Mesothelial cell of epicardium (in vitro differentiated cells): Measurements from ENCODE around the gene TMEM50A. TPM values are rescaled to one million over a fixed set of nuclear protein-coding genes. Genes with fewer than 3 reads are reported as not detected.
"Not testable (repeated sequence)": the region's sequence is repeated elsewhere in the genome, so short reads cannot be mapped to it uniquely, and the experiment has no call there.

ENCODE experiments used
- DNase-seq, 2 experiments: peaks; one replicate each; pipeline ENCODE4 v3.0.0; 2021; ENCODE audit warnings: low spot score in 2 of 2; ENCODE audit not compliant: unreplicated experiment in 2 of 2
- H3K27ac Mint-ChIP-seq: 2 replicates; pipeline ENCODE4 v1.8.0; 2021; ENCODE audit warnings: mixed read lengths
- H3K27me3 Mint-ChIP-seq: 2 replicates; pipeline ENCODE4 v1.8.0; 2021; ENCODE audit warnings: low read depth, mixed read lengths
- H3K36me3 Mint-ChIP-seq: 2 replicates; pipeline ENCODE4 v1.8.0; 2021; ENCODE audit warnings: mixed read lengths
- H3K4me1 Mint-ChIP-seq: 2 replicates; pipeline ENCODE4 v1.8.0; 2021; ENCODE audit warnings: mixed read lengths
- H3K4me3 Mint-ChIP-seq: 2 replicates; pipeline ENCODE4 v1.8.0; 2021; ENCODE audit warnings: mild to moderate bottlenecking, moderate library complexity, mixed read lengths
- H3K9me3 Mint-ChIP-seq: 2 replicates; pipeline ENCODE4 v1.8.0; 2021; ENCODE audit warnings: mixed read lengths
- total RNA-seq: library from RNA; stranded (reverse); gene quantifications from 3 replicates; pipeline ENCODE4 v1.2.1, GENCODE V29; 2021
- TF ChIP-seq, protein P1 (sequence below): fragments of 200-600 bp; sonication (generic); IDR thresholded peaks from one replicate; pipeline ENCODE4 v1.5.0; 2021; ENCODE audit warnings: antibody characterized with exemption; ENCODE audit not compliant: unreplicated experiment

The TMEM50A gene
- 66.1 to 70.6 TPM (median 67.2 TPM) in 3 replicates for total RNA-seq

DNA sequence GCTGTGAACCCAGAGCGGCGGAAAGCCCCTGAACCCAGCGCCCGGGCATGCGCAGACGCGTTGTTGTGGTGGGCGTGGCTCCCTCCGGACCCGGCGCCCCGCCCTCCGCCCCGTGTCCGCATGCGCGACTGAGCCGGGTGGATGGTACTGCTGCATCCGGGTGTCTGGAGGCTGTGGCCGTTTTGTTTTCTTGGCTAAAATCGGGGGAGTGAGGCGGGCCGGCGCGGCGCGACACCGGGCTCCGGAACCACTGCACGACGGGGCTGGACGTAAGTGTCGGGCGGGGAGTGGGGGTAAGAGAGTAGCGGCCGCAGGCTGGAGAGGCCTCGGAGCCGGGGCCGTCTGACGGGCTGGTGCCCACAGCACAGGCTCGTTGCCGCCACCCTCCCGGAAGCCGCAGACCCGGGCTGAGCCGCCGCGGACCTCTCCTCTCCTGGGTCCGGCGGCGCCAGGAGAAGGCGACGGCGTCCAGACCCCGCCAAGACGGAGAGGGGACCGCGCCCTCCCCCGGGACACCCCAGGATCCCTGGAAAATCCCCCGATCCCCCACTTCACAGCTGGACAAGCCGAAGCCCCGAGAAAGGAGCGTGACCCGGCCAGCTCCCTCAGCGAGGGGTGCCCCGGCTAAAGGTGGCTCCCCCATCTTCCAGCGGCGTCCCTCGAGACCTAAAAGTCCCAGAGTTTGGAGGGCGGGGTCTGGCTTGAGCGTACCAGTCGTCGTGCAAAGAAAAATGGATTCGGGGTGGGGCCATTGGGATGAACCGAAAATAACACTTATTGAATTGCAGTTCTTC, at the start of gene TMEM50A:
Gene TMEM50A, plus strand, starts transcription at position 147 of the 794 bp plus-strand sequence. CDS start 2,153 bp downstream, outside the sequence.
- DNase-seq, result peak; percentile 80 to 97
- peak within 1 kb of the TSS; percentile 92 for H3K4me3 Mint-ChIP-seq
- peaks cover 14% of the 10 kb centered on the region for H3K4me1 Mint-ChIP-seq
- H3K9me3 Mint-ChIP-seq, result no peaks in the 10 kb centered on the region
- peaks cover 3% of the 10 kb centered on the region for H3K36me3 Mint-ChIP-seq
- H3K27me3 Mint-ChIP-seq, result no peaks in the 10 kb centered on the region
- TF ChIP-seq, protein P1, sequence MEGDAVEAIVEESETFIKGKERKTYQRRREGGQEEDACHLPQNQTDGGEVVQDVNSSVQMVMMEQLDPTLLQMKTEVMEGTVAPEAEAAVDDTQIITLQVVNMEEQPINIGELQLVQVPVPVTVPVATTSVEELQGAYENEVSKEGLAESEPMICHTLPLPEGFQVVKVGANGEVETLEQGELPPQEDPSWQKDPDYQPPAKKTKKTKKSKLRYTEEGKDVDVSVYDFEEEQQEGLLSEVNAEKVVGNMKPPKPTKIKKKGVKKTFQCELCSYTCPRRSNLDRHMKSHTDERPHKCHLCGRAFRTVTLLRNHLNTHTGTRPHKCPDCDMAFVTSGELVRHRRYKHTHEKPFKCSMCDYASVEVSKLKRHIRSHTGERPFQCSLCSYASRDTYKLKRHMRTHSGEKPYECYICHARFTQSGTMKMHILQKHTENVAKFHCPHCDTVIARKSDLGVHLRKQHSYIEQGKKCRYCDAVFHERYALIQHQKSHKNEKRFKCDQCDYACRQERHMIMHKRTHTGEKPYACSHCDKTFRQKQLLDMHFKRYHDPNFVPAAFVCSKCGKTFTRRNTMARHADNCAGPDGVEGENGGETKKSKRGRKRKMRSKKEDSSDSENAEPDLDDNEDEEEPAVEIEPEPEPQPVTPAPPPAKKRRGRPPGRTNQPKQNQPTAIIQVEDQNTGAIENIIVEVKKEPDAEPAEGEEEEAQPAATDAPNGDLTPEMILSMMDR, result no peak
- peak within 1 kb of the TSS; percentile 97 for H3K27ac Mint-ChIP-seq

DNA sequence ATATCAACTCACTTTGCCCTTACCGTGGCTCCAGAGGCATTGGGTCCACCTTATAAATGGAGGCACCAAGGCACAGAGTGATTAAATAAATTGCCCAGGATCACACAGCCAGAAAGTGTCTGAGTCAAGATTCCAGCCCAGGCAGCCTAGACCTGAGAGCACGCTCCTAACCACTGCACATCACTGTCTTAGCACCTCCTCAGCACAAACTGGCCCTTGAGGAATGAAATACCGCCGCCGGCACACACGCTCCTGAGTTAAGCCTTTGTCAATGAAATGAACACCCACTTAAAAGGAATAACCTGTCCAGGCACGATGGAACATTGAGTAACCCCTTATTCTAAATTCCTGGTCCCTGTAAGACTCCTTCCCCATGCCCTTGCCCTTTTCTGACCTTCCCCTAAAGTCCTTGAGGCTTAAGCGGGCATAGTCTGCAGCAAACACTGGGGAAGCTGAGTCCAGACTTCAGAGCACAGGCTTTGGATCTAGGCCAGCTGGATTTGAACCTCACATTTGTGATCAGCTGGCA, 49.5 kb upstream of the TMEM50A start:
- H3K4me1 Mint-ChIP-seq, H3K9me3 Mint-ChIP-seq, H3K27ac Mint-ChIP-seq, DNase-seq, H3K27me3 Mint-ChIP-seq, H3K4me3 Mint-ChIP-seq, H3K36me3 Mint-ChIP-seq: not testable (repeated sequence)

DNA sequence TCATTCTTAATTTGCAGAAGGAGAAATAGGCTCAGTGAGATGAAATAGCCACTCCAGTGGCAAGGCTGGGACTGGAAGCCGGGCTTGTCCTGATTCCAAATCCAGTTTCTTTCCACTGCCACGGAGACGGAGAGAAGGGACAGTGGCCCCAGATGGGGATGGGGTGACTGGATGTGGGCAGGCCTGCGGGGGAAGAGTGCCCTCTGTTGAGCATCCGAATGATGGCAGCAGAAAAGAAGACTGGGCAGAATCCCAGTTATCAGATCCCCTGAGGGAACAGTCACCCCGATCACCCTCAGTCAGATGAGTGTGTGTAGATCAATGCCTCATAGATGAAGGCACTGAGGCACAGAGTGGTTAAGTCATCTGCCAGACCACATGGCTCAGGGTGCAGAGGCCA, 48.1 kb upstream of the TMEM50A start:
- H3K36me3 Mint-ChIP-seq, H3K27ac Mint-ChIP-seq, H3K4me3 Mint-ChIP-seq, H3K4me1 Mint-ChIP-seq, H3K27me3 Mint-ChIP-seq, H3K9me3 Mint-ChIP-seq, DNase-seq: not testable (repeated sequence)

DNA sequence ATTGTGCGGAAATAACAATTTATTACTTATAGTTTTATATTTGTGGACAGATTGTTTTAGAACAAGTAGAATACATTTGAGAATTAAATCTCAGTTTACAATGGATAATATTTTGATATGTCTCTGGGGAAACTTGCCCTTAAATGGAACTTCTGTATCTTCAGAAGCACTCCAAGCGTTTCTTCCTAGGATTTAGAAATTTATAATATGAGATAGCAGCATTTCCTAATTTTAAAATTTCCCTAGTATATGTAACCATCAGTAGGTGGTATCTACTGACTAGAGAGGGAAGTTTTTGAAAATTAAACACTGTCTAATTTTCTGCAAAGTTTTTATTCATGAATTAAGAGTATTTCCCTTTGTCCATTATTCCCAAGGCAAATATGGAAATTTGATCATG, 44.7 kb upstream of the TMEM50A start:
- not testable (repeated sequence) for DNase-seq, H3K4me1 Mint-ChIP-seq, H3K27ac Mint-ChIP-seq, H3K27me3 Mint-ChIP-seq, H3K36me3 Mint-ChIP-seq, H3K9me3 Mint-ChIP-seq, H3K4me3 Mint-ChIP-seq

DNA sequence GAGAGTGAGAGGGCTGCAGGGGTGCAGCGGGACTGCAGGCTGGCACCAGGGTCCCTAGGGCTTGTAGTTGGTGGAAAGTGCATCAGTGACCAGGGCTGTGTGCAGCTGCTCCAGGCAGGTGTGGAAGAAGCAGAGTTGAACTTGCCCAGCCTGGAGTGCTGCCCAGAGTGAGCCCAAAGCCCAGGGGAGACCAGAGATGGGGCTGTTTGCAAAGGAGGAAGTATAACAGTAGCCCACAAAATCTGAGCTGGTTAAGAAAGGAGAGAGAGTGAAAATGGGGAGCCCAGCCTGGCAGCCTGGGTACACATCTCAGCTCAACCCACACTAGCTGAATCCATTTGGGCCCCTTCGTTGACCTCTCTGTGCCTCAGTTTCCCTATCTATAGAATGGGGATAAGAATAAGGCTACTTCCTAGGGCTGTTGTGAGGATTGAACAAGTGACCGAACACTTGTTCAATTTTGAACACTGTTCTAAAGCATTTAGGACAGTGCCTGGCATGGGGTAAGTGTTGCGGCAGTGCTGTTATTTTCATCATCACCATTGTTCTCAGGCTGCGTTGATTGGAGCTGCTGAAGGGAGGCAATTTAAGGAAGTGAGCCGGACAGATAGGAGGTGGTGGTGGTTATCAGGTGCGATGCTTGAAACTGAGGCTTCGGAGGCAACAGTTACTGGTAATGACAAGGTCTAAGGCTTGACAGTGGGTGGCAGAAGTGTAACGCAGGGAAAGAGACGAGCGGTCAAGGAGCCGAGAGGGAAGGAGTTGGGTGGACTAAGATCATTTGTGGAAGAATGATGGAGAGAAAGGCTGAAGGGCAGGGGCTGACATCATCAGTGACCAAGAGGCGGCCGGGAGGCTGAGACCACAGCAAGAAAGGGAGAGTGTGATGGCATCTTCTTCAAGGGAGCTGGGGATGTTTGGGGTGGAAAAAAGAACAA, 43.0 kb upstream of the TMEM50A start:
- not testable (repeated sequence) for DNase-seq, H3K9me3 Mint-ChIP-seq, H3K4me3 Mint-ChIP-seq, H3K27me3 Mint-ChIP-seq, H3K4me1 Mint-ChIP-seq, H3K36me3 Mint-ChIP-seq, H3K27ac Mint-ChIP-seq

DNA sequence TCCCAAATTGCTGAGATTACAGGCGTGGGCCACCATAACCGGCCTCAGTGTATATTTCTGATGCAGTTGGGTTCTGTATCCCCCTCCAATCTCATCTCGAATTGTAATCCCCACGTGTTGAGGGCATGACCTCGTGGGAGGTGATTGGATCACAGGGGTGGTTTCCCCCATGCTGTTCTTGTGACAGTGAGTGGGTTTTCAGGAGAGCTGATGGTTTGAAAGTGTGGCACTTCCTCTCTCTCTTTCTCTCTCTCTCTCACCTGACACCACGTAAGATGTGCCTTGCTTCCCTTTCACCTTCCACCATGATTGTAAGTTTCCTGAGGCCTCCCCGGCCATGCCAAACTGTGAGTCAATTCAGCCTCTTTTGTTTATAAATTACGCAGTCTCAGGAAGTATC, 41.6 kb upstream of the TMEM50A start:
- not testable (repeated sequence) for H3K9me3 Mint-ChIP-seq, DNase-seq, H3K27me3 Mint-ChIP-seq

DNA sequence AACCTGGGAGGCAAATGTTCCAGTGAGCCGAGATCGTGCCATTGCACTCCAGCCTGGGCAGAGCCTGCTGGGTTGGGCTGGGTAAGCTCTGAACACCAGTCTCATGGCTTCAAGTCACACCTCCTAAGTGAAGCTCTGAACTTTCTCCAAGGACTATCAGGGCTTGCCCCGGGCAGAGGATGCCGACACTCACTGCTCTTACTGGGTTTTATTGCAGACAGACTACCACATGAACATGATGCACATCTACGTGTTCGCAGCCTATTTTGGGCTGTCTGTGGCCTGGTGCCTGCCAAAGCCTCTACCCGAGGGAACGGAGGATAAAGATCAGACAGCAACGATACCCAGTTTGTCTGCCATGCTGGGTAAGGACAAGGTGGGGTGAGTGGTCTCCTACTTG, 37.4 kb upstream of the TMEM50A start:
- H3K27me3 Mint-ChIP-seq, H3K27ac Mint-ChIP-seq, DNase-seq, H3K4me3 Mint-ChIP-seq, H3K36me3 Mint-ChIP-seq, H3K9me3 Mint-ChIP-seq, H3K4me1 Mint-ChIP-seq: not testable (repeated sequence)

More for the DNA sequence above, 41.6 kb upstream of the TMEM50A start:
- not testable (repeated sequence) for H3K27ac Mint-ChIP-seq, H3K36me3 Mint-ChIP-seq, H3K4me1 Mint-ChIP-seq, H3K4me3 Mint-ChIP-seq

DNA sequence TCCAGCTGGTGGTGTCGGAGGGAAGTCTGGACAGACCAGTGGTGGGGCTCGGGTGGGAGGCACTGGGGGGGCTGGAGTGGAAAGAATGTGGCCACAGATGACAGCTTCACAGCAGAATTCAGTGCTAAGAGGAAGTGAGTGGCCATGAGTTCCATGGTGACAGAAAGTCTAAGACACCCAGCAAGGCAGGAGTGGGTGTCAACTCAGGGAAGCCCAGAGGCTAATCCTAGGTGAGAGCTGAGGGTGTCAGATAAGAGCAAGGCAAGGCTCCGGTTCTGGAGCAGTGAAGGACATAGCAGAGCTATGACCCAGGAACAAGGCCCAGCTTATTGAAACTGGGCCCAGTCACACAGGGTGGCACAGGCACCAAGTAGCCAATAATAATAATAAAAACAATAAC, 35.8 kb upstream of the TMEM50A start:
- H3K4me3 Mint-ChIP-seq, H3K36me3 Mint-ChIP-seq, H3K27me3 Mint-ChIP-seq, DNase-seq, H3K4me1 Mint-ChIP-seq, H3K9me3 Mint-ChIP-seq, H3K27ac Mint-ChIP-seq: not testable (repeated sequence)

DNA sequence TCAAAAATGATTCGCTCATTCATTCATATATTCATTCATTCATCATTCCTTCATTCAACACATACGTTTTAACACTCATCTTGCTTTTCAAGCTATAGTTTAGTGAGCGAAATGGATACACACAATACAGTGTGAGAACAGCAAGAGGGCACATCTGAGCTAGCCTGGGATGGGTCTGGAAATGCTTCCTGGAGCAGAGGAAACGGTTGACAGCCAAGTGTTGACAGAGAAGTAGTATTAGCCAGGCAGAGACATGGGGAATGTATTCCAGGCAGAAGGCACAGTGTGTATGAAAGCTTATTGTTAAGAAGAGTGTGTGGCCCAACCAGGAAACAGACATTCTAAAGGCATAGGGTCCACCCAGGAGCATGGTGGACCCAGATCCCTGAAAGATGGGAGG, 33.2 kb upstream of the TMEM50A start:
- not testable (repeated sequence) for H3K4me3 Mint-ChIP-seq, H3K27ac Mint-ChIP-seq, H3K9me3 Mint-ChIP-seq, DNase-seq, H3K36me3 Mint-ChIP-seq, H3K27me3 Mint-ChIP-seq, H3K4me1 Mint-ChIP-seq

DNA sequence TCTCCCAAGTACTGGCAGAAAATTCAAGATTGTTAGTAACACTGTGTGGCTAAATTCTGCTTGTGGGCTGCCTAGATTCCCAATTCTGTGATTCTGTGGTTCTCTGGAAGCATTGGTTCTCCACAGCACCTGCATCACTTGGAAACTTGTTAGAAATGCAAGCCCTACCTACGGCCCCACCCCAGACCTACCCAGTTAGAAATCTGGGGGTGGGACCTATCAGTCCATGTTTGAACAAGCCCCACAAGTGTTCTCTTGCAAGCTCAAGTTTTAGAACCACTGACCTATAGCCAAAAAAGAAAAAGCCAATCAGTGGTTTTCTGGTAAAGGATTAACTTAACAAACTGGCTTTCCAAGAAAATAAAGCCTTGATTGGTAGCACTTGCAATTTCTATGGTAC, 30.0 kb upstream of the TMEM50A start:
- H3K4me1 Mint-ChIP-seq, DNase-seq, H3K4me3 Mint-ChIP-seq, H3K27ac Mint-ChIP-seq, H3K36me3 Mint-ChIP-seq, H3K9me3 Mint-ChIP-seq, H3K27me3 Mint-ChIP-seq: not testable (repeated sequence)

DNA sequence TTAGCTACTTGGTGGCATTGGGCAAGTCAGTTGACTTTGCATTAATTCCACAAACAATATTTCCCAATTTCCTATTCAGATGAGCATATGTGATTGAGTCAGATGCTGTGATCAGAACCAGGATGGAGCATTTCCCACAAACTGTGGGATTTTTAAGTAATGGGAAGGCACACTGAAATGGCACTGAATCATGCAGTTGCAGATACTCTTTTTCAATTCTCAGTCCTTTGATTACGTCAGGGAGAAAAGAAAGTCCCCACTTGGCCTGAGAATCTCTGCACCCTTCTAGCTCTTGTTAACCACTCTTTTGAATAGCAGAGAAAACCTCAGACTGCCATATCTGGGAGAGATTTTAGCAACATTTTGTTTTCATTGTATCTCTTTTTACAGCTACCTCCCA, 29.0 kb upstream of the TMEM50A start:
- H3K9me3 Mint-ChIP-seq, DNase-seq, H3K27ac Mint-ChIP-seq, H3K27me3 Mint-ChIP-seq, H3K4me3 Mint-ChIP-seq, H3K4me1 Mint-ChIP-seq, H3K36me3 Mint-ChIP-seq: not testable (repeated sequence)

DNA sequence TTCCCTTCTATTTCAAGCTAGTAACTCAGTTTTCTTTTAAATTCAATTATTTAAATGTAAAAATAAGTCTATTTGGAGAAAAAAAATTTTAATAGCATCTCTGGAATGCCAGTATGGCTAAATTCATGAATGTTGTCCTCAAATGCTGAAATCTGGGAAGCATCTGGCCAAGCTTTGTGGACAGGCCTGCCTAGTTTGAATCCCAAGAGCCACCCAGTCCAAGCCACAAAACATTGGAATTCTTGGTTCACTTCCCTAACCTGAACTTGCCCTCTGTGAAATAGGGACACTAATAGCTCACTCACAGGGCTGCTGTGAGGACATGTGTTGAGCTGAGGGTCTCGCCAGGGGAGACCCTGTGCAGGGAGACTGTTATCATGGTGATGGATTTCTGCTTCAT, 28.6 kb upstream of the TMEM50A start:
- not testable (repeated sequence) for H3K27me3 Mint-ChIP-seq, H3K4me3 Mint-ChIP-seq, H3K4me1 Mint-ChIP-seq, DNase-seq, H3K9me3 Mint-ChIP-seq, H3K36me3 Mint-ChIP-seq, H3K27ac Mint-ChIP-seq
